H1 (cell line): ENCODE measurements around the gene TTC29. TPM values are rescaled to one million over a fixed set of nuclear protein-coding genes. Genes with fewer than 3 reads are reported as not detected.
"Not testable (repeated sequence)": the region's sequence is repeated elsewhere in the genome, so short reads cannot be mapped to it uniquely, and the experiment has no call there.

Source experiments
- CTCF ChIA-PET: fragments of 300-600 bp; sonication (Branson Sonifier 250); formaldehyde crosslinking; loops from one replicate; lab custom pipeline; 2021; ENCODE audit not compliant: partially characterized antibody; lab: Charles Lee
- POLR2A ChIA-PET: fragments of 300-600 bp; sonication (Branson Sonifier 250); formaldehyde crosslinking; loops from one replicate; lab custom pipeline; 2021; ENCODE audit warnings: inconsistent platforms; ENCODE audit not compliant: partially characterized antibody; lab: Charles Lee
- DNase-seq, 2 experiments: peaks; one replicate each; pipeline versions ENCODE4 v3.0.0 to v3.0.0-alpha.2; 2010 to 2022; ENCODE audit warnings: low spot score in 2 of 2, low read depth in 1 of 2, mixed read lengths in 1 of 2
- FAIRE-seq: peaks from 2 replicates; lab custom pipeline; 2011; peaks lifted over from hg19 to GRCh38; lab: Jason Lieb, UNC
- H2AFZ ChIP-seq: 2 replicates; pipeline ENCODE4 v1.8.1; 2012; ENCODE audit warnings: low read length, inconsistent platforms
- H2AK5ac ChIP-seq: 2 replicates; pipeline ENCODE4 v1.6.1; 2013; ENCODE audit warnings: low read depth, low read length
- H2BK120ac ChIP-seq: replicated peaks from 2 replicates; pipeline ENCODE3; 2013; ENCODE audit warnings: low read depth, low read length, inconsistent platforms
- H2BK12ac ChIP-seq: 2 replicates; pipeline ENCODE4 v1.6.1; 2013; ENCODE audit warnings: low read depth, low read length
- H2BK15ac ChIP-seq: 2 replicates; pipeline ENCODE4 v1.6.1; 2013; ENCODE audit warnings: low read length
- H2BK20ac ChIP-seq: 2 replicates; pipeline ENCODE4 v1.6.1; 2013; ENCODE audit warnings: low read length
- H2BK5ac ChIP-seq: 2 replicates; pipeline ENCODE4 v1.6.1; 2013; ENCODE audit warnings: low read depth, low read length
- H3K14ac ChIP-seq: 2 replicates; pipeline ENCODE4 v1.6.1; 2013; ENCODE audit warnings: inconsistent platforms; ENCODE audit not compliant: insufficient read length
- H3K18ac ChIP-seq: 2 replicates; pipeline ENCODE4 v1.6.1; 2013; ENCODE audit warnings: low read length; ENCODE audit errors: extremely low read depth
- H3K23ac ChIP-seq: 2 replicates; pipeline ENCODE4 v1.6.1; 2013; ENCODE audit warnings: inconsistent platforms; ENCODE audit not compliant: insufficient read length
- H3K23me2 ChIP-seq: 2 replicates; pipeline ENCODE4 v1.6.1; 2013; ENCODE audit warnings: low read depth, low read length
- H3K27ac ChIP-seq: 2 replicates; pipeline ENCODE4 v1.6.1; 2011; ENCODE audit warnings: low read depth, low read length, inconsistent platforms
- H3K27me3 ChIP-seq, 4 experiments: replicated peaks in 1 of 4; 1 replicate in 1 of 4; 2 replicates in 3 of 4; pipeline versions ENCODE4 v1.6.1 to v1.8.1; 2011 to 2013; ENCODE audit warnings: low read length in 3 of 4, mild to moderate bottlenecking in 3 of 4, inconsistent platforms in 2 of 4, mixed read lengths in 2 of 4, moderate library complexity in 1 of 4; ENCODE audit not compliant: control insufficient read depth in 3 of 4, insufficient read depth in 3 of 4; ENCODE audit errors: extremely low read depth in 1 of 4
- H3K36me3 ChIP-seq, 4 experiments: 2 replicates each; pipeline versions ENCODE4 v1.6.1 to v1.8.1; 2011 to 2013; ENCODE audit warnings: mild to moderate bottlenecking in 4 of 4, low read length in 3 of 4, moderate library complexity in 2 of 4, control low read depth in 1 of 4, inconsistent platforms in 1 of 4; ENCODE audit not compliant: insufficient read depth in 4 of 4, control insufficient read depth in 2 of 4
- H3K4ac ChIP-seq: replicated peaks from 2 replicates; pipeline ENCODE3; 2013; ENCODE audit warnings: low read length, low read depth, mixed read lengths, inconsistent platforms; ENCODE audit not compliant: insufficient read length
- H3K4me1 ChIP-seq, 4 experiments: replicated peaks in 1 of 4; 1 replicate in 1 of 4; 2 replicates in 3 of 4; pipeline versions ENCODE4 v1.6.1 to v1.8.1; 2011 to 2013; ENCODE audit warnings: low read length in 3 of 4, inconsistent platforms in 2 of 4, mixed read lengths in 1 of 4; ENCODE audit not compliant: insufficient read depth in 4 of 4, control insufficient read depth in 3 of 4
- H3K4me2 ChIP-seq, 2 experiments: 2 replicates each; pipeline versions ENCODE4 v1.6.1 to v1.8.1; 2011 to 2013; ENCODE audit warnings: low read depth in 2 of 2, low read length in 2 of 2, control low read depth in 1 of 2, inconsistent platforms in 1 of 2, mild to moderate bottlenecking in 1 of 2; ENCODE audit not compliant: insufficient read depth in 1 of 2
- H3K4me3 ChIP-seq, 4 experiments: fragments of 200-600, 300-600 bp in 1 of 4; sonication (generic), shearing (Covaris generic), sonication (Bioruptor Twin) in 1 of 4; 2 replicates each; pipeline versions ENCODE4 v1.5.1 to v1.8.1; 2011 to 2016; ENCODE audit warnings: low read length in 4 of 4, low read depth in 3 of 4, control low read depth in 2 of 4, inconsistent platforms in 2 of 4, mild to moderate bottlenecking in 2 of 4, mixed read lengths in 1 of 4, moderate library complexity in 1 of 4; ENCODE audit not compliant: insufficient read depth in 2 of 4; ENCODE audit errors: extremely low read depth in 1 of 4
- H3K56ac ChIP-seq: replicated peaks from 2 replicates; pipeline ENCODE3; 2013; ENCODE audit warnings: low read depth, mild to moderate bottlenecking, mixed read lengths, low read length, inconsistent platforms; ENCODE audit not compliant: insufficient read length
- H3K79me1 ChIP-seq: 2 replicates; pipeline ENCODE4 v1.6.1; 2013; ENCODE audit warnings: low read depth, low read length, control low read depth
- H3K79me2 ChIP-seq, 2 experiments: 2 replicates each; pipeline versions ENCODE4 v1.6.1 to v1.8.1; 2012 to 2013; ENCODE audit warnings: low read length in 2 of 2, mild to moderate bottlenecking in 2 of 2, inconsistent platforms in 1 of 2; ENCODE audit not compliant: insufficient read depth in 2 of 2, control insufficient read depth in 1 of 2
- H3K9ac ChIP-seq, 4 experiments: replicated peaks in 1 of 4; 1 replicate in 1 of 4; 2 replicates in 3 of 4; pipeline versions ENCODE4 v1.6.1 to v1.8.1; 2011 to 2013; ENCODE audit warnings: low read depth in 3 of 4, low read length in 3 of 4, control low read depth in 2 of 4, mild to moderate bottlenecking in 2 of 4, moderate library complexity in 2 of 4, inconsistent platforms in 1 of 4; ENCODE audit errors: extremely low read depth in 1 of 4
- H3K9me3 ChIP-seq, 2 experiments: 2 replicates each; pipeline versions ENCODE4 v1.6.1 to v1.8.1; 2012 to 2013; ENCODE audit warnings: mild to moderate bottlenecking in 2 of 2, moderate library complexity in 2 of 2, control low read depth in 1 of 2, inconsistent platforms in 1 of 2, low read depth in 1 of 2, low read length in 1 of 2, mixed read lengths in 1 of 2; ENCODE audit not compliant: insufficient read depth in 2 of 2
- H4K20me1 ChIP-seq, 2 experiments: replicated peaks in 1 of 2; 2 replicates each; pipeline versions ENCODE3 to v1.8.1; 2011 to 2013; ENCODE audit warnings: inconsistent platforms in 2 of 2, low read length in 2 of 2, mild to moderate bottlenecking in 1 of 2; ENCODE audit not compliant: insufficient read depth in 2 of 2, control insufficient read depth in 1 of 2
- H4K5ac ChIP-seq: 2 replicates; pipeline ENCODE4 v1.6.1; 2013; ENCODE audit warnings: low read length, low read depth, mixed read lengths, inconsistent platforms; ENCODE audit not compliant: insufficient read length
- H4K8ac ChIP-seq: 2 replicates; pipeline ENCODE4 v1.8.0; 2013; ENCODE audit warnings: mild to moderate bottlenecking, moderate library complexity, low read length, inconsistent platforms; ENCODE audit not compliant: insufficient read depth; ENCODE audit errors: extremely low read depth
- H4K91ac ChIP-seq: replicated peaks from 2 replicates; pipeline ENCODE3; 2013; ENCODE audit warnings: low read length, mixed read lengths, inconsistent platforms; ENCODE audit not compliant: insufficient read length
- HDAC6 ChIP-seq: IDR thresholded peaks from one replicate; pipeline ENCODE4 v1.7.1; 2012; ENCODE audit warnings: low read depth, mild to moderate bottlenecking, inconsistent platforms, low read length, moderate library complexity
- SIRT6 ChIP-seq: IDR thresholded peaks from one replicate; pipeline ENCODE4 v1.7.1; 2012; ENCODE audit warnings: low read length, inconsistent platforms
- WGBS, 2 experiments: shearing (Covaris generic) in 1 of 2; methylation state at CpG; one replicate each; pipeline versions ENCODE4 v1.1.6 to v1.1.7; 2013 to 2015; ENCODE audit warnings: low lambda C conversion rate in 2 of 2, mixed read lengths in 2 of 2, inconsistent platforms in 1 of 2, low coverage in 1 of 2, missing lambda C conversion rate in 1 of 2; ENCODE audit not compliant: insufficient replicate concordance in 2 of 2, insufficient coverage in 1 of 2, insufficient read length in 1 of 2; ENCODE audit errors: extremely low coverage in 1 of 2, missing lambda C conversion rate in 1 of 2; 5-methylcytosine and 5-hydroxymethylcytosine counted together
- polyA plus RNA-seq, 7 experiments: library from polyadenylated mRNA; depleted of rRNA in 3 of 7; stranded (reverse) in 5 of 7; unstranded in 2 of 7; fragments of >200 nt in 5 of 7; fragments of 200-250 nt in 2 of 7; gene quantifications; 1 replicate in 5 of 7; 2 replicates in 1 of 7; 4 replicates in 1 of 7; pipeline versions ENCODE4 v1.2.1 to v1.2.3, GENCODE V29; 2011 to 2013; ENCODE audit warnings: missing spikeins in 2 of 7, mixed read lengths in 2 of 7
- total RNA-seq: library from RNA; stranded (reverse); fragmentation: NEBNext Ultra II Directional; extraction: Animal tissue kit (Norgen Biotek cat#: 25700); gene quantifications from 2 replicates; pipeline ENCODE4 v1.2.1, GENCODE V29; 2021

TTC29 gene
- total and polyA plus RNA-seq, 2 of the 8 experiments (the other 6 are each of a cell fraction or from before 2014, with no cell fraction given): 0.28 TPM; not detected in 1

- no peak overlapping the region for H2BK120ac ChIP-seq
- H3K4ac ChIP-seq: no peak overlapping the region
- H3K23ac ChIP-seq: no peak overlapping the region
- no peak overlapping the region for H2BK15ac ChIP-seq
- TF ChIP-seq SIRT6: no peak
- TF ChIP-seq HDAC6: no peak
- POLR2A ChIA-PET: no interaction called here
- no peaks in the 10 kb centered on the region for H3K4me1 ChIP-seq
- FAIRE-seq (no peak), DNase-seq (no peak)
- no peak overlapping the region for H3K56ac ChIP-seq
- no peak overlapping the region for H2BK20ac ChIP-seq
- no peaks in the 10 kb centered on the region; a peak in 1 of 8 replicates for H3K36me3 ChIP-seq
- no peak overlapping the region for H4K5ac ChIP-seq
- no peak overlapping the region for H3K27ac ChIP-seq
- no peaks in the 10 kb centered on the region for H3K79me2 ChIP-seq
- CTCF ChIA-PET: no interaction called here
- no peak overlapping the region for H3K4me2 ChIP-seq
- no peaks in the 10 kb centered on the region for H3K79me1 ChIP-seq
- no peak overlapping the region for H2AK5ac ChIP-seq
- no peaks in the 10 kb centered on the region for H3K9me3 ChIP-seq
- no peak overlapping the region for H3K14ac ChIP-seq
- no peak overlapping the region for H3K9ac ChIP-seq
- peaks cover 1% of the 10 kb centered on the region; the same call in 1 of the 2 replicates for H3K23me2 ChIP-seq
- no peak overlapping the region for H2BK12ac ChIP-seq
- 85% methylated on average over 3 of the region's 3 CpGs; no CpG with 5 or more reads in 1 of the 2 experiments for whole genome bisulfite sequencing, 2 experiments
- H3K18ac ChIP-seq: no peak overlapping the region
- no peaks in the 10 kb centered on the region for H4K20me1 ChIP-seq
- no peak overlapping the region for H3K4me3 ChIP-seq
- no peak overlapping the region for H4K91ac ChIP-seq
- no peak overlapping the region for H2BK5ac ChIP-seq
- H4K8ac ChIP-seq: no peak overlapping the region
- no peak overlapping the region for H2AFZ ChIP-seq
- no peaks in the 10 kb centered on the region for H3K27me3 ChIP-seq
These were observed 206.5 kb downstream of the TTC29 start for GRCh38 chr4:146739182-146739581.

DNA sequence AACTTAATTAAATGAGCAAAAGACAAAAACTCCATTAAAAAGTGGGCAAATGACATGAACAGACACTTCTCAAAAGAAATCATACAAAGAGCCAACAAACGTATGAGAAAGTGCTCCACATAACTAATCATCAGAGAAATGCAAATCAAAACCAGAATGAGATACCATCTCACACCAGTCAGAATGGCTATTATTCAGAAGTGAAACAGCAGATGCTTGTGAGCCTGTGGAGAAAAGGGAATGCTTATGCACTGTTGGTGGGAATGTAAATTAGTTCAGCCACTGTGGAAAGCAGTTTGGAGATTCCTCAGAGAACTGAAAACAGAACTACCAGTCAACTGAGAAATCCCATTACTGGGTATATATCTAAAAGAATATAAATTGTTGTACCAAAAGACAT lies 222.1 kb downstream of the TTC29 start:
- H3K23me2 ChIP-seq, H2BK15ac ChIP-seq, H2BK120ac ChIP-seq, H3K4me2 ChIP-seq, H3K18ac ChIP-seq, H2AK5ac ChIP-seq, H3K9ac ChIP-seq, H3K23ac ChIP-seq, FAIRE-seq, POLR2A ChIA-PET, H3K4ac ChIP-seq, H3K4me3 ChIP-seq, H2BK5ac ChIP-seq, H3K4me1 ChIP-seq, H2BK20ac ChIP-seq, H2BK12ac ChIP-seq, H4K20me1 ChIP-seq, H4K8ac ChIP-seq, H3K14ac ChIP-seq, H3K9me3 ChIP-seq, H3K27ac ChIP-seq, H3K79me1 ChIP-seq, H3K27me3 ChIP-seq, H4K91ac ChIP-seq, DNase-seq, H4K5ac ChIP-seq, H2AFZ ChIP-seq, H3K79me2 ChIP-seq, H3K56ac ChIP-seq, H3K36me3 ChIP-seq: not testable (repeated sequence)
- WGBS, 2 experiments: 71% methylated on average over 1 of the region's 1 CpG; no CpG with 5 or more reads in 1 of the 2 experiments
- CTCF ChIA-PET: interaction anchor here (0.6 kb wide), 1 partner anchor 18 kb away, joined by 3 read pairs; no protein-coding TSS in a partner anchor
